ENCODE measurements around the gene PPIL6. TPM values are rescaled to one million over a fixed set of nuclear protein-coding genes. Genes with fewer than 3 reads are reported as not detected.

PPIL6 gene
- total RNA-seq, 2 donors from 2014 or later: not detected

DNA sequence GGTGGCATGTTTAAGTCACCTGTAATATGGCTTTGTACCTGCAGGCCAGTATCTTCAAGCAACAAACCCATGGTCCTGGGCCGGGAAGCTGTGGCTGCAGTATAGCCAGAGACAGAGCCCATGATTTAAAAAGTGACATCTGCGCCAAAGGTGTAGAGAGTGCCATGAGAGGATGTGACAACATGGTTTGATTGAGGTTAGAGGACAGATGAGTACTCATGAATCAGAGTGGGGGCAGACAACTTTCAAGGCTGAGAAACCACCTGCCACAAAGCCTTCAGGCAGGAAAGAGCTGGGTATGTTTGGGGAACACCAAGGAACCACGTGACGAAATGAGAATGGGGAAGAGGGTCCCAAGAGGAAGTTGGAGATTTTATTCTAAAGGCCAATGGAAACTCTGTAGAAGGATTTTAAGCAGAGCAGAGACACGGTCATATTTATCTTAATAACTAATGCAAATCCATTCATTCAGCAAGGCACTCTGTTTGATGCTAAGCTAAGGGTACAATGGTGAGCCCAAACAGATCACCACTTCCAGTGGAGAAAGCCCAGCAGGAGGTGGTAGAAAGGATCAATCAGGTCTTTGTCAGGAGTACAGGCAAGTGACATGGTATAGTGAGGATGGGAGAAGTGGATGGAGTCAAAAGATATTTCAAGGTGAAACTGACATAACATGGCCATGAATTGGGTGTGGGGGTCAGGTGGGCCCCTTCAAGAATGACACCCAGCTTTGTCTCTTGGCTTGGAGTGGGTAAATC, 18.5 kb upstream of the PPIL6 start:
- ATAC-seq (peak; percentile 64 to 77), DNase-seq (ENCODE audit: low spot score) (no peak)
- H3K4me3 Mint-ChIP-seq: peak overlapping the region; percentile 2
- peaks cover 7% of the 10 kb centered on the region for H3K36me3 Mint-ChIP-seq
- H3K4me1 Mint-ChIP-seq (ENCODE audit: low read depth in 2 of 2): peaks cover 26 to 36% of the 10 kb centered on the region in 2 donors
- peaks cover 0 to 4% of the 10 kb centered on the region in 2 donors for H3K27me3 Mint-ChIP-seq
- peak overlapping the region in 1 of 2 donors; percentile 6 for H3K27ac Mint-ChIP-seq
- H3K9me3 Mint-ChIP-seq: no peaks in the 10 kb centered on the region

DNA sequence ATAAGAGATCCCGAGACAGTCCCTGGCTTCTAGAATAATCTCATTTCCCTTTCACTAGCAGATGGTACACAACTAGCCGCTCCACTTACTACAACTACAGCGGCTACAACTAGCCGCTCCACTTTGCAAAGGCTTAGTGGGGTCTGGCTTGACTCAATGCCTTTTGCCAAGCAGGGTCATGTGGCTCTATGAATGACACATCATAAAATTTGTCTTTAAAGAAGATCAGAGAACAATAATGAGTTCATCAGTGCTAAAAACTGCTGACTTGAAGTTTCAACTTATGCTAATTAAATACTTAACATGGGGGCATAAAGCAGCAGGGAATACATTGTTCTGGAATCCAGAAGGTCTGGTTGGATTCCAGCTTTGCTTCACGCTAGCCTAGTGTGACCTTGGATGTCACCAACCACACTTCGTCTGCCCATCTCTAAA, 17.2 kb upstream of the PPIL6 start:
- no peak overlapping the region for H3K4me3 Mint-ChIP-seq
- peaks cover 28 to 38% of the 10 kb centered on the region in 2 donors for H3K4me1 Mint-ChIP-seq (ENCODE audit: low read depth in 2 of 2)
- no peak overlapping the region for H3K27ac Mint-ChIP-seq
- H3K27me3 Mint-ChIP-seq: peaks cover 0 to 4% of the 10 kb centered on the region in 2 donors
- H3K9me3 Mint-ChIP-seq: no peaks in the 10 kb centered on the region
- peaks cover 7% of the 10 kb centered on the region for H3K36me3 Mint-ChIP-seq
- no peak for ATAC-seq
- no peak for DNase-seq (ENCODE audit: low spot score)

DNA sequence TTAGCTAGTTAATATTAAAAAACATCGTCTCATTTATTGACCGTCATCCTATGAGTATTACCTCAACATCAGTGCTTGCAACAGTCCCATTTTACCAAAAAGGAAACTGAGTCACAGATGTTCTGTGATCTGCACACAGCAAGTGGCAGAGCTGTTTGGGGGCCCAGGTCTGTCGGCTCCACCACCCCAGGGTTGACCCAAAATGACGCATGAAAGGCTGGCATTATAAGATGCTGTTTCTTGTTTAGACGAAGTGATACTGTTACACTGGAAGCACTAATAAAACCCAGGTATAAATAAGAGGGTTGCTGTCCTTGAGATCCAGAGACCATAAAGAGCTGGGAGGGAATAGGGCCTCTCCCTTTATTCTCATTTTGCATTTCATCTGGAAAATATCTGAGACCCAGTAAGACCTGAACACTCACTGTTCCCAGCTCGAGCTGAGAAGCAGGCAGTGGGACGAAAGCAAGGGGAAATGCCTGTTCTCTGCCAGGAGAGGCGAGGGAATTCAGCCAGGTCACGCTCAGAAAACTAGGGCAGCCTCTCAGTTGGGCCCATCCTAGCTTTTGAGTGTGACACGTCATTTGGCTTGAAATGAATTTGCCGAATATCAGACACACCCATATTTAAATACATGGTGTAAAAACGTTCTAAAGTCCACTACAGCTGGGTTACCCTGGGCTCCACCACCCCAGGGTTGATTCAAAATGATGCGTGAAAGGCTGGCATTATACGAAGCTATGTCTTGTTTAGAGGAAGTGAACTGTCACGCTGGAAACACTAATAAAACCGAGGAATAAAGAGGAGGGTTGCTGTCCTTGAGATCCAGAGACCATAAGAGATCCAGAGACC, 16.5 kb upstream of the PPIL6 start:
- Mint-ChIP-seq H3K9me3 (no peaks in the 10 kb centered on the region), H3K27me3 (peaks cover 0 to 4% of the 10 kb centered on the region in 2 donors), H3K4me1 (ENCODE audit: low read depth in 2 of 2) (peaks cover 28 to 40% of the 10 kb centered on the region in 2 donors), H3K27ac (no peak overlapping the region), H3K4me3 (peak overlapping the region; percentile 28), H3K36me3 (peaks cover 3% of the 10 kb centered on the region)
- DNase-seq (ENCODE audit: low spot score): no peak
- ATAC-seq: no peak

DNA sequence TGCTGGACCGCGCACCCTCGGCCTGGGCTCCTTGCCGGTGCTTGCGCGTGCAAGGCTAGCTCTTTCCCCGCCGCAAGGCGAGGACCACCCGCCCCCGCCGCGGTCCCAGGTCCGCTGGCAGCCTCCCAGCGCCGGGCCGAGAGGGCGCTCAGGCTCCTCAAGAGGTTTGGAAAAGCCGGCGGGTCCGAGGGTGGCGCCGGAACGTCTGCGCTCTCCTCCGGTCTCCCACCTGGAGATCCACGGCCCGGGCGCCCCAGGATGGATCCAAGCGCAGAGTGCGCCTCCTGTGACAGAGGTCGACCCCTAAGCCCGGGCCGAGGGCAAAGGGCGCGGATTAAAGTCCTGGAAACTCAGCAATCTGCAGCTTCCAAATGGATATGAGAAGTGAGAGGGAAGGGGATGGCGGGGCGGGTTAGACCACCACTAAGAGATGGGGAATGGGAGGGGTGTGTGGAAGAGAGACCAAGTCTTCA, 15.7 kb upstream of the PPIL6 start:
- Mint-ChIP-seq H3K27me3 (peaks cover 0 to 4% of the 10 kb centered on the region in 2 donors), H3K4me1 (ENCODE audit: low read depth in 2 of 2) (peaks cover 28 to 40% of the 10 kb centered on the region in 2 donors), H3K4me3 (peak overlapping the region; percentile 94), H3K36me3 (no peaks in the 10 kb centered on the region), H3K9me3 (no peaks in the 10 kb centered on the region), H3K27ac (no peak overlapping the region)
- DNase-seq (ENCODE audit: low spot score) (no peak), ATAC-seq (no peak)

DNA sequence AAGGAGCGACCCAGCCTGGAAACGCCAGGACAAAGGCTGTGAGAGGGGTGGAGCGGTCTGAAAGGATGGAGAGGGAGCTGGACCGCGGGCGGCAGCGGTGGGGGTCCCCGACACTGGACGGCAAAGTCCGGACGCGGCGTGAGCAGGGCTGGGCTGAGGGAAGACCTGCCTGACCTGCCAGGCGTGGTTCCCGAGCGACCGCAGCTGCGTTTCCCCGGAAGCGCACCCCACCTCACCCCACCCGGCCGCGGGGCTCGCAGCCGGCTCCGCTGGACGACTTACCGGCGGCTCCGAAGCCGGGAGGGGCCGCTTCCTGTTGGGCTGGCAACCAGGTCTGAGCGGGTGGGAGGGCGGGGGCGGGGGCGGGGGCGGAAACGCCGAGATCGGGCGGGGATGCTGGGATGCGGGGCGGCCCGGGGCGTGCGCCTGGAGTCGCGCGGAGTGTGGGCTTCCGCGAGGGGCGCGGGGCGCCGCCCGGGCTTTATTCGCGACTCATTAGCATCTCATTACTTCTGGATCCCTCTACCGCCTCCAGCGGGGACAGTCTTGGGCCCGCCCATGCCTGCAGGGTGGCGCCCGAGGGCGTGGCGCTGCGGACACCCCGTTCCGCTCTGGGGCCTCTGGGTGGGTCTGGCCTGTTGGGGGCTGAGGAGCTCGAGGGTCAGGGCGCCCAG, 15.1 kb upstream of the PPIL6 start, which contains the start of gene MICAL1:
Gene MICAL1, minus strand, starts transcription at position 336 of the 674 bp plus-strand sequence. CDS start 1,576 bp downstream, outside the sequence.
- H3K9me3 Mint-ChIP-seq: no peaks in the 10 kb centered on the region
- ATAC-seq: peak; percentile 78 to 86
- peaks cover 0 to 4% of the 10 kb centered on the region in 2 donors for H3K27me3 Mint-ChIP-seq
- peak; percentile 77 for DNase-seq (ENCODE audit: low spot score)
- H3K4me3 Mint-ChIP-seq: peak within 1 kb of the TSS; percentile 94
- H3K4me1 Mint-ChIP-seq (ENCODE audit: low read depth in 2 of 2): peaks cover 28 to 43% of the 10 kb centered on the region in 2 donors
- H3K27ac Mint-ChIP-seq: peak within 1 kb of the TSS; percentile 74 to 90
- H3K36me3 Mint-ChIP-seq: no peaks in the 10 kb centered on the region

DNA sequence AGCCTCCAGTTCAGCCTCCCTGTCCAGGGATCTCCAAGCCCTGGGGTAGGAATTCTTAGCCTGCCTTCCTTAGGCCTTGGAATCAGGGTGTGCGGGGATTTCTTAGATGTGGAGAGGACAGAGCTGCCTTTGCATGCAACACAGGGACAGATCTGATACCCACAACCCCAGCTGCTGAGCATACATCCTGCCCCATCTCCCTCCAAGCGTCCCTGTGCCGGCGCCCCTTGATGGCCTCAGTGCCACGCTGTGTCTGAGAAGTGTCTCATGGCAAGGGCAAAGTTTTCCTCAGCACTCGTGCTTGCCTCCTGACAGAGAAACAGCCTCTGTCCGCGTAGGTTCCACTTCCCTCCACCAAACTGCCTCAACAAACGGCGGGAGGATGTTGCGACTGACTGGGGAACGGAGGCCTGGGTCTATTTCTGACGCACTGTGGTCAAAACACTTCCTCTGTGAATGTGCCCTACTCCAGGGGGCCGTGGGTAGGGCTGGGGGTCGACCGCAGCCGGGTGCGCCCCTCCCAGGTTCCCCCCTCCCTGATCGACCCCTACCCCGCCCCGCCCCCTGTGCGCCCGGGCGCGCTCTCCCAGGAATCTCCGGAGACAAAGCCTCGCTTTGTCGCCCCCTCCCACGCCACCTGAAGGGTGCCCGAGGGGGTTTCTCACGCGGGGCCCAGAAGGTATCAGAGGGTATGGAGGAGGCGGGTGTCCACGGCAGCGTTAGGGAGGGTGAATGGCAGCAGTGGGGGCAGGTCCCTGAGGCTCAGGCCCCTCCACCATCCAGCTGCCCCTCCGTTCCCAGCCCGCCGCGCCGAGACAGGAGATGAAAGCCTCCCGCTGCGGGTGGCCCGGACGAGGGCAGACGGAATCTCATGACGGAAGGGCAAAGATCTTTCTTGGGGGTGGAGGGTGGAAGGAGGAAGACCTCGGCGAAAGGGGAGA, 14.3 kb upstream of the PPIL6 start:
- Mint-ChIP-seq H3K27me3 (peaks cover 0 to 4% of the 10 kb centered on the region in 2 donors), H3K4me3 (peak overlapping the region; percentile 94), H3K9me3 (no peaks in the 10 kb centered on the region), H3K4me1 (ENCODE audit: low read depth in 2 of 2) (peaks cover 32 to 49% of the 10 kb centered on the region in 2 donors), H3K36me3 (no peaks in the 10 kb centered on the region), H3K27ac (peak overlapping the region; percentile 74 to 90)
- peak; percentile 81 for DNase-seq (ENCODE audit: low spot score)
- ATAC-seq: peak; percentile 58 to 68

DNA sequence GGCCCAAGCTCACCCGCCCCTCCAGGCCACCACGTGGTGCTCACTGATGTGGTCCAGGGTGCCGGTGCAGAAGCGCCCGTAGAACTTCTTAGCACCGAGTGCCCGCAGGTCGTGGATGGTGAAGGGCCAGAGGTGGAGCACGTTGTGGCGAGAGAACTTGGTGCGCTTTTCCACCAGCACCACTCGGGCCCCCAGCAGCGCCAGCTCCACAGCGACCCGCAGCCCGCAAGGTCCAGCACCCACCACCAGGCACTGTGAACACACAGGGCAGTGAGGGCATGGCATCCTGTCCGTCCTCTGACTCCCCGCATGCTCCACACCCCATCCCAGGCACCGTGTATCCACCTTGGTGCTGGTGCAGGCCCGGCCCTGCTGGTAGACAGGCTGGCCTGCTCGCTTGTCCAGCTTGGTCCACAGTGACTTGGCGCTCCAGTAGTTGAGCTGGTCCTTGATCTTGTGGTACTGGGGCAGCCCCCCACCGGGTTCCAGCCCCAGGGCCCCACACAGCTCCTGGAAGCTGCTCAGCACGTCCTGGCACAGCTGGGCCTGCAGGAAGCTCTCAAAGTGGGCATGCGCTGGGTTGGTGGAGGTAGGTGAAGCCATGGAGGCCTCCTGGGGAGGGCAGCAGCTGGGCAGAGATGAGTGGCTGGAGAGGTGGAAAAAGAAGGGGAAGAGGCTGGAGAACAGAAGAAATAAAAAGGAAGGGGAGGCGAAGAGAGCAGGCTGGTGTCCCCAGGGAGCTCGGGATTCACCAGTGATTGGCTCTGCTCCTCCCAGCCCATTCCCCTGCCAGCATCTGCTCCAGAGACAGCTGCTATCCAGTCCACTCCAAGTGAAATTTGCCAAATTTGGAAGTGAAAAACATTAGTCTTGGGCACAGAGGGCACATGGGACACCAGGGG, 13.4 kb upstream of the PPIL6 start:
- no peak for ATAC-seq
- H3K27ac Mint-ChIP-seq: peak overlapping the region; percentile 74 to 90
- H3K9me3 Mint-ChIP-seq: no peaks in the 10 kb centered on the region
- peaks cover 0 to 4% of the 10 kb centered on the region in 2 donors for H3K27me3 Mint-ChIP-seq
- H3K4me3 Mint-ChIP-seq: peak overlapping the region; percentile 94
- DNase-seq (ENCODE audit: low spot score): no peak
- peaks cover 31 to 45% of the 10 kb centered on the region in 2 donors for H3K4me1 Mint-ChIP-seq (ENCODE audit: low read depth in 2 of 2)
- no peaks in the 10 kb centered on the region for H3K36me3 Mint-ChIP-seq

DNA sequence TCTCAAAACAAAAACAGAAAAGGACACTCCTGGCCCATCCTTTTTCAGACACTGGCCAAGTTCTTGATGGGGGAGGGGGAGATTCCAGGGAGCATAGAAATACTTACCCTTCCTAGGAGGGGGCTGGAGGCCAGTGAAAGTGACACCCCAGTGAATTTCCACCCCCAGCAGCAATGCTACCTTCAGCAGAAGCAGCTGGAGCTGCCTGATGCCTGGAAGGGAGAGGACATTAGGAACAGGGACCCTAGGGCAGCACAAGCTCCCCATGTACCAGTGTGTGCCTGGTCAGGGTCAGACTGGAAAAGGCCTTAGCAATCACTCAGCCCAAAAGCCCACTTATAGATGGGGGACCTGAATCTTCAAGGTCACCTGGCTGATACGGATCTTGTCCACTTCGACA, 12.7 kb upstream of the PPIL6 start:
- DNase-seq (ENCODE audit: low spot score): no peak
- no peak for ATAC-seq
- no peak overlapping the region for H3K27ac Mint-ChIP-seq
- no peak overlapping the region for H3K4me3 Mint-ChIP-seq
- no peaks in the 10 kb centered on the region for H3K9me3 Mint-ChIP-seq
- peaks cover 0 to 4% of the 10 kb centered on the region in 2 donors for H3K27me3 Mint-ChIP-seq
- H3K4me1 Mint-ChIP-seq (ENCODE audit: low read depth in 2 of 2): peaks cover 26 to 43% of the 10 kb centered on the region in 2 donors
- no peaks in the 10 kb centered on the region for H3K36me3 Mint-ChIP-seq

DNA sequence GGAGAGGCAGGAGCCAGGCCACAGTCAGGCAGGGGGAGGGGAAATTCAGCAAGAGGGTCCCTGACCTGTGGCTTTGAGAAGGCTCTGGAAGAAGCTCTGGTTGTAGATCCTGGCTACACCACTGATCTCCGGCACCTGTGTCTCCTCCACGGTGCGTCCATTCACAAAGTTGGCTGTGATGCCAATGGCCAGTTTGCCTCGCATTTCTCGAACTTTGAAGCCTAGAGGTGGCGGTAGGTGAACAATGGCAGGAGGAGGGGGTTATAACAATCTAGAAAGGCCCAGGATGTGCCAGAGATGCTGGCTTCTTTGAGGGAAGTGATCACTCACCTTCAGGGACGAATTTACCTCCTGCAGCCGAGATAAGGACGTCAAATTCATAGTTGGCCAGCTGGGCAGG, 11.8 kb upstream of the PPIL6 start:
- DNase-seq (ENCODE audit: low spot score): no peak
- Mint-ChIP-seq H3K36me3 (no peaks in the 10 kb centered on the region), H3K4me3 (no peak overlapping the region), H3K4me1 (ENCODE audit: low read depth in 2 of 2) (peaks cover 18 to 38% of the 10 kb centered on the region in 2 donors), H3K9me3 (no peaks in the 10 kb centered on the region), H3K27ac (peak overlapping the region in 1 of 2 donors; percentile 33), H3K27me3 (peaks cover 0 to under 1% of the 10 kb centered on the region in 2 donors)
- ATAC-seq: no peak

DNA sequence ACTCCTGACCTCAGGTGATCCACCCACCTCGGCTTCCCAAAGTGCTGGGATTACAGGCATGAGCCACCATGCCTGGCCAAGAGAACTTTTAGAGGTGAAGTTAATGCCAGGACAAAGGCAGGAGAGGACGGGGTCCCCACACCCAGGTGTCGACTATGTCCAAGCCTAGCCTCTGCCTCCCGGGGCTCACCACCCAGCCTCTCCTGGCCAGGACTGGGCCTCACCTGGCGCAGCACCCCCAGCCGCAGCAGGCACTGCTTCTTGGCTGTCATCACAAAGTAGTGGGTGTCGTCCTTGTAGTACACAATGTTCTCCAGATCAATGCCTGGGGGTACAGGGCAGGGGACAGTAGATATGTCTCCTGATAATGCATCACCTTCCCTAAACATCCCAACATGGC, 10.9 kb upstream of the PPIL6 start:
- Mint-ChIP-seq H3K27ac (no peak overlapping the region), H3K4me3 (no peak overlapping the region), H3K27me3 (no peaks in the 10 kb centered on the region), H3K4me1 (ENCODE audit: low read depth in 2 of 2) (peaks cover 18 to 33% of the 10 kb centered on the region in 2 donors), H3K36me3 (no peaks in the 10 kb centered on the region), H3K9me3 (no peaks in the 10 kb centered on the region)
- ATAC-seq (no peak), DNase-seq (ENCODE audit: low spot score) (no peak)

DNA sequence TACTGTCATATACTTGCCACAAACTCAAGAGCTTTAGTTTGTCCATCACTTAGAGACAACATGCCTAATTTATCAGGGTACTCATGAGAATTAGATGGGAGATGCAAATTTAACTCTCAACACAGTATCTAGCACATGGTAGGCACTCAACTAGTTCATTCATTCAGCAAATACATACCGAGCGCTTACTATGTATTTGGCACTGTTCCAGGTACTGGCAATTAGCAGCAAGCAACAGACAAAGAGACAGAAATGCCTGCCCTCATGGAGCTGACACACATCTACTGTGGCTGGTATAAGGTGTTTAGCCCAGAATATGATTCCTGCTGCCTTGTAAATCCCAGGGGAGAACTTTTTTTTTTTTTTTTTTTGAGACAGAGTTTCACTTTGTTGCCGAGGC, 10.4 kb upstream of the PPIL6 start:
- no peaks in the 10 kb centered on the region for H3K36me3 Mint-ChIP-seq
- peaks cover 18 to 33% of the 10 kb centered on the region in 2 donors for H3K4me1 Mint-ChIP-seq (ENCODE audit: low read depth in 2 of 2)
- H3K9me3 Mint-ChIP-seq: no peaks in the 10 kb centered on the region
- no peaks in the 10 kb centered on the region for H3K27me3 Mint-ChIP-seq
- DNase-seq (ENCODE audit: low spot score): no peak
- H3K4me3 Mint-ChIP-seq: no peak overlapping the region
- ATAC-seq: no peak
- no peak overlapping the region for H3K27ac Mint-ChIP-seq
